Breast epithelium (tissue), 3 donors: ENCODE results near the gene TSFM.

Experiments
- CTCF ChIP-seq, 3 donors: fragments of 450-650 bp; IDR thresholded peaks; one replicate each; pipeline ENCODE4 v1.5.1; 2016 to 2017; ENCODE audit warnings: antibody characterized with exemption in 3 of 3, mild to moderate bottlenecking in 3 of 3, moderate library complexity in 3 of 3
- POLR2A ChIP-seq: fragments of 450-650 bp; IDR thresholded peaks from one replicate; pipeline ENCODE4 v1.6.1; 2016; ENCODE audit warnings: antibody characterized with exemption, mild to moderate bottlenecking, moderate library complexity
- POLR2AphosphoS5 ChIP-seq, 3 donors: sonication (generic); formaldehyde crosslinking; IDR thresholded peaks; one replicate each; pipeline ENCODE4 v1.6.1; 2017; ENCODE audit warnings: antibody characterized with exemption in 3 of 3

DNA sequence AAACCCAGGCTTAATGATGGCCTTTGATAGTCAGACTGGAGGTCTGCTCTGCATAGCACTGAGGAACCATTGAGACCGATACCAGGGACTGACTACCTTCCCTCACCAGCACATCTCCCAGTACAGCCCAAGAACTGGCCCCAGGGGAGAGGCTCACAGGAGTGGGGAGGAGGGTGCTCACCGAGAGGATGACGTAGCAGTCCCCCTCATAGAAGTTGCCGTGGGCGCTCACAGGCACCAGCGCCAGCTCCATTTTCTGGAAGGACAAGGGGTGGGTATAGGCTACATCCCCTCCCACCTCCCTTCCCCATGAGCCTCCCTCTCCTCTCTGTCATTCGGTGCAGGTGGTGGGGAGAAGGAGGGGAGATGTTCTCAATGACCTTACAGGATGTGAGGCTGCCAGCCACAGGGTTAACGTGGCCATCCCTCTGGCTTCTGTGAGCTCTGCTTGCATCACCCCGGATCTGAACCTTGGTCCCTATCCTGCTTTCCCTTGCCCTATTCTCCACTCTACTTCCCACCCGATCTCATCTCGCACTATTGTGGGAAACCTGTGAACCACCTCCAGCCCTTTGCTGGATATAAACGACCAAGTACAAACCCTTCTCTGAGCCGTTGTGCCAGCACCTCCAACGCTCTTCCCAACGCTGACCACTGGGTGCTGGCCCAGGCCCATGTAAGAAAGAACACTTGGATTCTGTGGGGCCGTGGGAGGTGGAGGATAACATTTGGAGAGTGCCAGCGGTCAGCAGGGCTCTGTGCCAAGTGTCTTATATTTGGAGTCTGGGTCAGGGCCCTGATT lies 31.6 kb downstream of the TSFM start:
- TF ChIP-seq POLR2A (no peak), CTCF (IDR thresholded peaks at IDR 0.05) (no peak), POLR2AphosphoS5 (IDR thresholded peaks at IDR 0.05) (no peak)
